Transverse colon (tissue), 4 donors: ENCODE results near the gene NFIC.

Experiments used
- EP300 ChIP-seq: sonication (generic); formaldehyde crosslinking; IDR thresholded peaks from one replicate; pipeline ENCODE4 v1.6.1; 2017; ENCODE audit warnings: antibody characterized with exemption, low read depth
- POLR2A ChIP-seq: fragments of 450-650 bp; IDR thresholded peaks from one replicate; pipeline ENCODE4 v1.6.1; 2016; ENCODE audit warnings: antibody characterized with exemption, mild to moderate bottlenecking, moderate library complexity
- POLR2AphosphoS5 ChIP-seq, 3 donors: sonication (generic); formaldehyde crosslinking; IDR thresholded peaks; one replicate each; pipeline ENCODE4 v1.6.1; 2016; ENCODE audit warnings: antibody characterized with exemption in 3 of 3
- TF ChIP-seq, protein P1 (sequence below), 5 experiments: fragments of 200-600 bp in 3 of 5; fragments of 450-650 bp in 2 of 5; sonication (generic) in 3 of 5; IDR thresholded peaks; 1 replicate in 2 of 5; 2 replicates in 3 of 5; pipeline ENCODE4 v1.5.1; 2016 to 2017; ENCODE audit warnings: antibody characterized with exemption in 5 of 5, inconsistent platforms in 3 of 5, mild to moderate bottlenecking in 2 of 5, moderate library complexity in 1 of 5

DNA sequence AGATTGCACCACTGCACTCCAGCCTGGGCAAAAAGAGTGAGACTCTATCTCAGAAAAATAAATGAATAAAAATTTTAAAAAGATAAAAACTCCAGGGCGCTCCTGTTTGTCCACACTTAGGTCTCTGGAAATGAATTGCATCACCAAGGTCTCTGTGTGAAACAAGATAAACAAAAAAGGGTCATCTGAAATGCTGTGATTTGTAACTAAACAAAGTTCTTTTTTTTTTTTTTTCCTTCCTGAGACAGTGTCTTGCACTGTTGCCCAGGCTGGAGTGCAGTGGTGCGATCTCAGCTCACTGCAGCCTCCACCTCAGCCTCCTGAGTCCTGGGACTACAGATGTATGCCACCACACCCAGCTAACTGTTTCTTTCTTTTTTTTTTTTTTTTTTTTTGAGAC is 151.3 kb downstream of the NFIC start:
- TF ChIP-seq, protein P1, sequence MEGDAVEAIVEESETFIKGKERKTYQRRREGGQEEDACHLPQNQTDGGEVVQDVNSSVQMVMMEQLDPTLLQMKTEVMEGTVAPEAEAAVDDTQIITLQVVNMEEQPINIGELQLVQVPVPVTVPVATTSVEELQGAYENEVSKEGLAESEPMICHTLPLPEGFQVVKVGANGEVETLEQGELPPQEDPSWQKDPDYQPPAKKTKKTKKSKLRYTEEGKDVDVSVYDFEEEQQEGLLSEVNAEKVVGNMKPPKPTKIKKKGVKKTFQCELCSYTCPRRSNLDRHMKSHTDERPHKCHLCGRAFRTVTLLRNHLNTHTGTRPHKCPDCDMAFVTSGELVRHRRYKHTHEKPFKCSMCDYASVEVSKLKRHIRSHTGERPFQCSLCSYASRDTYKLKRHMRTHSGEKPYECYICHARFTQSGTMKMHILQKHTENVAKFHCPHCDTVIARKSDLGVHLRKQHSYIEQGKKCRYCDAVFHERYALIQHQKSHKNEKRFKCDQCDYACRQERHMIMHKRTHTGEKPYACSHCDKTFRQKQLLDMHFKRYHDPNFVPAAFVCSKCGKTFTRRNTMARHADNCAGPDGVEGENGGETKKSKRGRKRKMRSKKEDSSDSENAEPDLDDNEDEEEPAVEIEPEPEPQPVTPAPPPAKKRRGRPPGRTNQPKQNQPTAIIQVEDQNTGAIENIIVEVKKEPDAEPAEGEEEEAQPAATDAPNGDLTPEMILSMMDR (IDR thresholded peaks at IDR 0.05), result no peak
- TF ChIP-seq EP300 (no peak), POLR2A (no peak), POLR2AphosphoS5 (IDR thresholded peaks at IDR 0.05) (no peak)
